ENCODE results near the gene ZCCHC17. TPM values are rescaled to one million over a fixed set of nuclear protein-coding genes. Genes with fewer than 3 reads are reported as not detected.

Gene ZCCHC17
- total RNA-seq, 1 experiment from 2014 or later, result 48.8 TPM

DNA sequence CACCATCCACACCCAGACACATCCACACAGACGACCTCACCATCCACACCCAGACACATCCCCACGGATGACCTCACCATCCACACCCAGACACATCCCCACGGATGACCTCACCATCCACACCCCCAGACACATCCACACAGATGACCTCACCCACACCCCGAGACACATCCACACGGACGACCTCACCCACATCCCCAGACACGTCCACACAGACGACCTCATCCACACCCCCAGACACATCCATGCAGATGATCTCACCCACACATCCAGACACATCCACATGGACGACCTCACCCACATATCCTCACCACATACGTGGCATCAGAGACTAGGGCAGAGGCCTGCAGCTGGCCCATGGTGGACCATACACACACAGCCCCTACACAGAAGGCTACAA lies 90.8 kb downstream of the ZCCHC17 start:
- Histone ChIP-seq H3K36me3 (ENCODE audit: insufficient read depth, low read length, poor library complexity, severe bottlenecking) (no peaks in the 10 kb centered on the region), H3K27ac (ENCODE audit: low read depth, low read length, poor library complexity, severe bottlenecking) (no peak overlapping the region), H3K4me3 (ENCODE audit: low read depth, low read length, poor library complexity, severe bottlenecking) (no peak overlapping the region), H3K27me3 (replicated peaks; ENCODE audit: insufficient read depth, low read depth, low read length, poor library complexity) (no peaks in the 10 kb centered on the region), H3K9me3 (ENCODE audit: low read depth, low read length, poor library complexity, severe bottlenecking) (no peaks in the 10 kb centered on the region), H3K4me1 (ENCODE audit: insufficient read depth, low read length, poor library complexity, severe bottlenecking) (no peaks in the 10 kb centered on the region)
- intact Hi-C loops (cut with micrococcal nuclease; ENCODE audit: unreplicated experiment), result no loop called here
- BruUV-seq (replicated peaks), result no TSS peak
- ChIA-PET POLR2A (ENCODE audit: low non-redundant PET) (interaction anchor here (0.7 kb wide), 1 partner anchor 32 kb away, joined by 12 read pairs; no protein-coding TSS in a partner anchor), CTCF (no interaction called here)
- TF ChIP-seq, protein P1, sequence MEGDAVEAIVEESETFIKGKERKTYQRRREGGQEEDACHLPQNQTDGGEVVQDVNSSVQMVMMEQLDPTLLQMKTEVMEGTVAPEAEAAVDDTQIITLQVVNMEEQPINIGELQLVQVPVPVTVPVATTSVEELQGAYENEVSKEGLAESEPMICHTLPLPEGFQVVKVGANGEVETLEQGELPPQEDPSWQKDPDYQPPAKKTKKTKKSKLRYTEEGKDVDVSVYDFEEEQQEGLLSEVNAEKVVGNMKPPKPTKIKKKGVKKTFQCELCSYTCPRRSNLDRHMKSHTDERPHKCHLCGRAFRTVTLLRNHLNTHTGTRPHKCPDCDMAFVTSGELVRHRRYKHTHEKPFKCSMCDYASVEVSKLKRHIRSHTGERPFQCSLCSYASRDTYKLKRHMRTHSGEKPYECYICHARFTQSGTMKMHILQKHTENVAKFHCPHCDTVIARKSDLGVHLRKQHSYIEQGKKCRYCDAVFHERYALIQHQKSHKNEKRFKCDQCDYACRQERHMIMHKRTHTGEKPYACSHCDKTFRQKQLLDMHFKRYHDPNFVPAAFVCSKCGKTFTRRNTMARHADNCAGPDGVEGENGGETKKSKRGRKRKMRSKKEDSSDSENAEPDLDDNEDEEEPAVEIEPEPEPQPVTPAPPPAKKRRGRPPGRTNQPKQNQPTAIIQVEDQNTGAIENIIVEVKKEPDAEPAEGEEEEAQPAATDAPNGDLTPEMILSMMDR (conservative IDR thresholded peaks at IDR 0.05; ENCODE audit: low read depth, low read length), result no peak
- TF ChIP-seq EZH2 (IDR thresholded peaks at IDR 0.05; ENCODE audit: borderline replicate concordance, low read depth, low read length, poor library complexity, severe bottlenecking), result no peak
- no peak for DNase-seq (ENCODE audit: low spot score)

DNA sequence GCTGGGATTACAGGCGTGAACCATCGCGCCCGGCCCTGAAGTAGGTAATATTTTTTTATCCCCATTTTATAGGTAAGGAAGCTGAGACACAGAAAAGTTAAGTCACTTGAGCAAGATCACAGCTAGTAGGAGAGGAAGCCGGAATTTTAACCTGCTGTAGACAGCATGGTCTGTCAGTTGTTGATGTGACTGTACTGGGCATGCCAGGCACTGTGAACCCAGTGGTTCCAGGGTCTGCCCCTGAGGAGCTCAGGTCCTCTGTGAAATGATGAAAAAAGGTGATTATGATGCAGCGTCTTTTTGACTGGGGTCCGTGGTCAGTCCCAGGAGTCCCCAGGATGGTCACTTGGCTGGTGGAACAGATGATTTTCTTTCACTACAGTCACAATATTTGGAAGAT lies 92.8 kb downstream of the ZCCHC17 start:
- H3K27ac ChIP-seq (ENCODE audit: low read depth, low read length, poor library complexity, severe bottlenecking), result no peak overlapping the region
- intact Hi-C loops (cut with micrococcal nuclease; ENCODE audit: unreplicated experiment), result loop anchor here (10.0 kb wide), 1 partner anchor 395 kb away; no protein-coding TSS in a partner anchor
- no peaks in the 10 kb centered on the region for H3K27me3 ChIP-seq (replicated peaks; ENCODE audit: insufficient read depth, low read depth, low read length, poor library complexity)
- H3K36me3 ChIP-seq (ENCODE audit: insufficient read depth, low read length, poor library complexity, severe bottlenecking), result no peaks in the 10 kb centered on the region
- ChIA-PET POLR2A (ENCODE audit: low non-redundant PET) (no interaction called here), CTCF (no interaction called here)
- BruUV-seq (replicated peaks), result no TSS peak
- H3K4me3 ChIP-seq (ENCODE audit: low read depth, low read length, poor library complexity, severe bottlenecking), result no peak overlapping the region
- no peaks in the 10 kb centered on the region for H3K9me3 ChIP-seq (ENCODE audit: low read depth, low read length, poor library complexity, severe bottlenecking)
- DNase-seq (ENCODE audit: low spot score), result no peak
- TF ChIP-seq, protein P1 (conservative IDR thresholded peaks at IDR 0.05; ENCODE audit: low read depth, low read length), result no peak
- TF ChIP-seq EZH2 (IDR thresholded peaks at IDR 0.05; ENCODE audit: borderline replicate concordance, low read depth, low read length, poor library complexity, severe bottlenecking), result no peak
- H3K4me1 ChIP-seq (ENCODE audit: insufficient read depth, low read length, poor library complexity, severe bottlenecking), result no peaks in the 10 kb centered on the region

DNA sequence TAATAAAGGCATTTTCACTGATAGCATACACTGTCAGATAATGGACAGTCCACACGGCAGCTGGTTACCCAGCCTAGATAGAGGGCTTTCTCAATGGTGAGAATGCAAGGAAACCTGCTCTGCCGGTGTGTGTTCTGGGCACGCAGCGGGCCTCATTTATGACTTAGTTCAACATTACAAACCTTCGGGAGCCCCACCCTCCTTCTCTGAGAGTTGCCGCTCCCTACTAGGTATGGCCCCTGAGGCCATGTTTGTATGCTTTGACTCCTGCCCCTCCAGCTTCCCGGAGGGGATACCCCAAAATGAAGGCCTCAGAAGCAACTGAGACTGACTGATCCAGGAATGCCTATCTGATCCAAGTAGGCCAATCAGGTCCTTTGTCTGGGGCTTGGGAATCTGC lies 93.2 kb downstream of the ZCCHC17 start:
- peaks cover 3% of the 10 kb centered on the region for H3K4me1 ChIP-seq (ENCODE audit: insufficient read depth, low read length, poor library complexity, severe bottlenecking)
- no TSS peak for BruUV-seq (replicated peaks)

More for the DNA sequence above, 93.2 kb downstream of the ZCCHC17 start:
- no peak overlapping the region for H3K27ac ChIP-seq (ENCODE audit: low read depth, low read length, poor library complexity, severe bottlenecking)
- no peak overlapping the region for H3K4me3 ChIP-seq (ENCODE audit: low read depth, low read length, poor library complexity, severe bottlenecking)
- CTCF ChIA-PET, result no interaction called here
- intact Hi-C loops (cut with micrococcal nuclease; ENCODE audit: unreplicated experiment), result loop anchor here (10.0 kb wide), 1 partner anchor 395 kb away; no protein-coding TSS in a partner anchor
- no peaks in the 10 kb centered on the region for H3K27me3 ChIP-seq (replicated peaks; ENCODE audit: insufficient read depth, low read depth, low read length, poor library complexity)
- H3K36me3 ChIP-seq (ENCODE audit: insufficient read depth, low read length, poor library complexity, severe bottlenecking), result no peaks in the 10 kb centered on the region
- POLR2A ChIA-PET (ENCODE audit: low non-redundant PET), result no interaction called here
- TF ChIP-seq EZH2 (IDR thresholded peaks at IDR 0.05; ENCODE audit: borderline replicate concordance, low read depth, low read length, poor library complexity, severe bottlenecking), result no peak
- TF ChIP-seq, protein P1 (conservative IDR thresholded peaks at IDR 0.05; ENCODE audit: low read depth, low read length), result no peak
- DNase-seq (ENCODE audit: low spot score), result no peak
- no peaks in the 10 kb centered on the region for H3K9me3 ChIP-seq (ENCODE audit: low read depth, low read length, poor library complexity, severe bottlenecking)
